Type B pancreatic cell (in vitro differentiated cells): ENCODE data around the gene NPHS2. TPM values are rescaled to one million over a fixed set of nuclear protein-coding genes. Genes with fewer than 3 reads are reported as not detected.
"Not testable (repeated sequence)": the region's sequence is repeated elsewhere in the genome, so short reads cannot be mapped to it uniquely, and the experiment has no call there.

ENCODE experiments used
- DNase-seq: peaks from one replicate; pipeline ENCODE4 v3.0.0; 2021; ENCODE audit warnings: mixed read lengths; ENCODE audit not compliant: unreplicated experiment; ENCODE audit errors: extremely low spot score
- H3K27ac Mint-ChIP-seq: 2 replicates; pipeline ENCODE4 v1.8.0; 2021; ENCODE audit warnings: mild to moderate bottlenecking, mixed read lengths
- H3K27me3 Mint-ChIP-seq: 2 replicates; pipeline ENCODE4 v1.8.0; 2021; ENCODE audit warnings: mixed read lengths
- H3K36me3 Mint-ChIP-seq: 2 replicates; pipeline ENCODE4 v1.8.0; 2021; ENCODE audit warnings: mixed read lengths
- H3K4me1 Mint-ChIP-seq: one replicate; pipeline ENCODE4 v1.8.0; 2021; ENCODE audit warnings: mixed read lengths; ENCODE audit not compliant: unreplicated experiment
- H3K4me3 Mint-ChIP-seq: 2 replicates; pipeline ENCODE4 v1.8.0; 2021; ENCODE audit warnings: mild to moderate bottlenecking, mixed read lengths
- H3K9me3 Mint-ChIP-seq: 2 replicates; pipeline ENCODE4 v1.8.0; 2021; ENCODE audit warnings: mixed read lengths
- total RNA-seq: library from RNA; stranded (reverse); gene quantifications from 2 replicates; pipeline ENCODE4 v1.2.1, GENCODE V29; 2021; ENCODE audit warnings: low replicate concordance
- TF ChIP-seq, protein P1 (sequence below): fragments of 200-600 bp; sonication (generic); conservative IDR thresholded peaks from 2 replicates; pipeline ENCODE4 v1.5.0; 2021; ENCODE audit warnings: antibody characterized with exemption, mild to moderate bottlenecking

NPHS2 gene
- total RNA-seq, 1 donor from 2014 or later, result 0.31 TPM

DNA sequence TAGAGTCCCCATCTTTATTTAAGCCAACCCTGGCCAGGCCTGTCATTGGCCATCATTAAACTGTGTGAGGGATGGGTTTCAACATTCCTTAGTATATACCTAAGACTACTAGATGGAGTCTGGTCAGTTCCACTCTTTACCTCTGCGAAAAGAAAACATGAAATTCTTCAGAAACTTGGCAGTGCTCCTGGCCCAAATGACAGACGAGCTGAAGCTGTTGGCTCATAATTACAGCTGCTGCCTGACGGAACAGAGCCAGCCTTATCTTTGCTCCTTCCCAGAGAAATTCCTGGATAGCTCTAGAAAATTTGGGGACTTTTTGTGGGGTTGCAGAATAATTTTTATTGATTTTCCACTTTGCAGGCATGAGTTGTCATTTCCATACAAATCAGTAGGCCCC lies 30.4 kb downstream of the NPHS2 start:
- Mint-ChIP-seq H3K27ac (no peak overlapping the region), H3K4me3 (no peak overlapping the region), H3K27me3 (no peaks in the 10 kb centered on the region), H3K4me1 (no peaks in the 10 kb centered on the region), H3K36me3 (no peaks in the 10 kb centered on the region), H3K9me3 (no peaks in the 10 kb centered on the region)
- no peak for DNase-seq
- TF ChIP-seq, protein P1, sequence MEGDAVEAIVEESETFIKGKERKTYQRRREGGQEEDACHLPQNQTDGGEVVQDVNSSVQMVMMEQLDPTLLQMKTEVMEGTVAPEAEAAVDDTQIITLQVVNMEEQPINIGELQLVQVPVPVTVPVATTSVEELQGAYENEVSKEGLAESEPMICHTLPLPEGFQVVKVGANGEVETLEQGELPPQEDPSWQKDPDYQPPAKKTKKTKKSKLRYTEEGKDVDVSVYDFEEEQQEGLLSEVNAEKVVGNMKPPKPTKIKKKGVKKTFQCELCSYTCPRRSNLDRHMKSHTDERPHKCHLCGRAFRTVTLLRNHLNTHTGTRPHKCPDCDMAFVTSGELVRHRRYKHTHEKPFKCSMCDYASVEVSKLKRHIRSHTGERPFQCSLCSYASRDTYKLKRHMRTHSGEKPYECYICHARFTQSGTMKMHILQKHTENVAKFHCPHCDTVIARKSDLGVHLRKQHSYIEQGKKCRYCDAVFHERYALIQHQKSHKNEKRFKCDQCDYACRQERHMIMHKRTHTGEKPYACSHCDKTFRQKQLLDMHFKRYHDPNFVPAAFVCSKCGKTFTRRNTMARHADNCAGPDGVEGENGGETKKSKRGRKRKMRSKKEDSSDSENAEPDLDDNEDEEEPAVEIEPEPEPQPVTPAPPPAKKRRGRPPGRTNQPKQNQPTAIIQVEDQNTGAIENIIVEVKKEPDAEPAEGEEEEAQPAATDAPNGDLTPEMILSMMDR, result no peak

DNA sequence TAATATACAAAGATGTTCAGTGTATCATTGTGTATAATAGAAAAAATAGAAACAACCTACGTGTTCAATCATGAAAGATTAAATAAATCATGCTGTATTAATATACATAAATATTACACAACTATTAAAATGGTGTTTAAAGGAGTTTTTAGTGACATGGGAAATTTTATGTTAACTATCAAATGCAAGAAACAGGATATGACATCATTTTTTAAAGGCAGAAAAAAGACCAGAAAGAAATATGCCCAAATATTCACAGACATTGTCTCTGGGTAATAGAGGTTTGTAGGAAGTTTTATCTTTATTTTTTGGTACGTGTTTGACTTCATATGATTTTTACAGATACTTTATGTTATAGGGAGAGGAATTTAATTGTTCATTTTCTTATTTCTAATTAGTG lies 34.0 kb downstream of the NPHS2 start:
- no peaks in the 10 kb centered on the region for H3K9me3 Mint-ChIP-seq
- H3K27me3 Mint-ChIP-seq, result peaks cover 6% of the 10 kb centered on the region
- H3K4me1 Mint-ChIP-seq, result no peaks in the 10 kb centered on the region

DNA sequence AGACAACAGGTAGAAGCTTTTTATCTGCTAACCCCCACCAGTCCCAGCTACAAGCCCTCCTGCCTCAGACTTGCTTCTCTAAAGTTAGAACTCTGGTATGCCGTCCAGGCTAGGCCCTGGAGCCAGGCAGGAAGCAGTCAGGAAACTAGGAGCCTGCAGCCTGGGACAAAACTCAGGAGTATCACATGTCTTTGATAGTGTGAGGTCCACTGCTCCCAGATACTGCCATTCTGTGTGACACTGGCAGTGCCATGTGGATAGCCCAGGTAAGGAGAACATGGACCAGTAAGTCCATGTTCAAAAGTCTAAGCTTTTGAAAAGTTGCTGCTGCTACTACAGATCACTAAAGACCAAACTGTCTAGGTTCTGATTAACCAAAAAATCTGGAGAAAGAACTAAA lies 45.4 kb downstream of the NPHS2 start:
- DNase-seq, result no peak
- Mint-ChIP-seq H3K27ac (no peak overlapping the region), H3K4me1 (no peaks in the 10 kb centered on the region), H3K27me3 (peaks cover 12% of the 10 kb centered on the region), H3K9me3 (no peaks in the 10 kb centered on the region), H3K36me3 (no peaks in the 10 kb centered on the region), H3K4me3 (no peak overlapping the region)
- TF ChIP-seq, protein P1, result no peak

More for the DNA sequence above, 34.0 kb downstream of the NPHS2 start:
- Mint-ChIP-seq H3K36me3 (no peaks in the 10 kb centered on the region), H3K27ac (no peak overlapping the region), H3K4me3 (no peak overlapping the region)
- TF ChIP-seq, protein P1, result no peak
- no peak for DNase-seq

DNA sequence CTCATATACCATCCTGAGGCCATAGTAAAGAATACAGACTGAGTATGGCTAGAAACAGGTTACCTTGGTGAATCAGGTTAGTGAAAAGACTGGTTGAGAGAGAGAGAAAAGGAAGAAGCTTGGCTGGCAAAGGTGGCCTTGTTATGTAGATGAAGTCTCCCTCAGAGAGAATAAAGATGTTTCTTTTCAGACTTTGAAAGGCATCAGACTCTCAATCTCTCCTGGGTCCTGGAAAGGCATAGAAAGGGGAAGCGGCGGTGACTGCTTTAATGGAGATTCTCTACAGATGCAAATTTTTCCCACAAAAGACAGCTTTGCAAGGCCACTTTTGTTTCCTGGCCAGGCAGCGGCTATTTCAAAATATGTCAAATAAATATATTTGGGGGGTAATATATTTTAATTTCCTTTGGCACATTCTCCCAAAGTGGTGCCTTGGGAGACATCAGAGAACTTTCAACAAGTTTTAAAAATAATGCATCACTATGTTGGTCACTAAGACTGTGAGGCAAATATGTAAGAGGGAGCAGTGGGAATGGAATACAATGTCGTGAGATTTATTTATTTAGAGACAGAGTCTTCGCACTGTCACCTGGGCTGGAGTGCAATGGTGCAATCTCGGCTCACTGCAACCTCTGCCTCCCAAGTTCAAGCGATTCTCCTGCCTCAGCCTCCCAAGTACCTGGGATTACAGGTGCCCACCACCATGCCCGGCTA lies 46.1 kb downstream of the NPHS2 start:
- Mint-ChIP-seq H3K27ac (no peak overlapping the region), H3K9me3 (no peaks in the 10 kb centered on the region), H3K4me1 (no peaks in the 10 kb centered on the region), H3K4me3 (no peak overlapping the region), H3K36me3 (no peaks in the 10 kb centered on the region), H3K27me3 (peaks cover 11% of the 10 kb centered on the region)
- TF ChIP-seq, protein P1, result no peak
- DNase-seq, result no peak

DNA sequence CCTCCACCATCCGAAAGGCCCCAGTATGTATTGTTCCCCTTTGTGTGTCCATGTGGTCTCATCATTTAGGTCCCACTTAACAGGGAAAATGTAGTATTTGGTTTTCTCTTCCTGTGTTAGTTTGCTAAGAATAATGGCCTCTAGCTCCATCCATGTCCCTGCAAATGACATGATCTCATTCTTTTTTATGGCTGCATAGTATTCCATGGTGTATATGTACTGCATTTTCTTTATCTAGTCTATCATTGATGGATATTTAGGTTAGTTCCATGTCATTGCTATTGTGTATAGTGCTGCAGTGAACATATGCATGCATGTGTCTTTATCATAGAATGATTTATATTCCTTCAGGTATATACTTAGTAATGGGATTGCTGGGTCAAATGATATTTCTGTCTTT lies 57.2 kb downstream of the NPHS2 start:
- H3K27me3 Mint-ChIP-seq, H3K4me3 Mint-ChIP-seq, DNase-seq, H3K4me1 Mint-ChIP-seq, H3K27ac Mint-ChIP-seq, H3K36me3 Mint-ChIP-seq, H3K9me3 Mint-ChIP-seq: not testable (repeated sequence)

DNA sequence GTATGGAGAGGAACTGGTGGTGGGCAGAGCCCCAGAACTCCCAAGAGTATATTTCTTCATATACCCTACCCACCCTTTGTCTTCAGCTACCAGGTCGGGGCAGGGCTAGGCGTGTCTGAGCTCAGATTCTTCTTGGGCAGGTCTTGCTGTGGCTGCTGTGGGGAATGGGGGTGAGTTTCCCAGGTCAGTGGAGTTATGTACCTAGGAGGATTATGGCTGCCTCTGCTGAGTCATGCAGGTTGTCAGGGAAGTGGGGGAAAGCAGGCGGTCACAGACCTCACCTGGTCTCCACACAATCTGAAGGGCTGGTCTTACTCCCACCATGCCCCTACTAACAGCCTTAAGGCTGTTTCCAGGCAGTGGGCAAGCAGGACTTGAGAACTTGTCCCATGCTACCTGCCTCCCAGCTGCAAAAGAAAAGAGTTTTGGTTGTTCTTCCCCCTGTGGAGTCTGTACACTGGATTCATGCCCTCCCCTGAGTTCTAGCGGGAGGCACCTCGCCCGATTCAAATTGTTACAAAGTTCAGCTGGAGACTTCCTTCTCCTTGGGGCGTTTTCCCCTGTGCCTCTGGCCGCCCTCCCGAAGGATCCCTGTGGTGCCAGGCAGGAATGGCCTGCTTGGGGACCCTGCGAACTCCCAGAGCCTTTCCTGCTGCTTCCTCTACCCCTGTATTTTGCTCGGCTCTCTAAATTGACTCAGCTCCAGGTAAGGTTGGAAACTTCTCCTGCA lies 58.6 kb downstream of the NPHS2 start:
- DNase-seq, result no peak

More for the DNA sequence above, 58.6 kb downstream of the NPHS2 start:
- Mint-ChIP-seq H3K36me3 (no peaks in the 10 kb centered on the region), H3K4me1 (no peaks in the 10 kb centered on the region), H3K27ac (no peak overlapping the region), H3K9me3 (peaks cover 4% of the 10 kb centered on the region), H3K27me3 (no peaks in the 10 kb centered on the region), H3K4me3 (no peak overlapping the region)
- TF ChIP-seq, protein P1, result no peak
